ENCODE measurements around the gene MAP3K15.

The MAP3K15 gene

DNA sequence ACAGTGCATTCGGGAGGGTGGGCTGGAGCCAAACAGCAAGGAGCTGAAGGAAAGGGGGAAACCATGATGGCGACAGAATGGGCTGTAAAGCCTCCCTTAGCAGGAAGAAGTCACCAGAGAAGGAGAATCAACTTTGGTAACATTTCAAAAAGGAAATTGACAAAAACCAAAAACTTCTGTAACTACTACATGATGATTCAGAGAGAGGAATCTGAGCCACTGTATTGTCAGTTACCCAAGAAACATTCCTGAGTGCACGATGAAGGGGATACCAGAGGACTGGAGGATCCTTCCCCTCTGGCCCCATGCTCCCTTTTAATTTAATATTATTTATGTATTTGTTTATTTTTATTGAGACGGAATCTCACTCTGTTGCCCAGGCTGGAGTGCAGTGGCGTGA is 145.2 kb downstream of the MAP3K15 start:
- ChIA-PET CTCF (no interaction called here), POLR2A (no interaction called here)
- no peak for DNase-seq (ENCODE audit: extremely low spot score)
- TF ChIP-seq, protein P1, sequence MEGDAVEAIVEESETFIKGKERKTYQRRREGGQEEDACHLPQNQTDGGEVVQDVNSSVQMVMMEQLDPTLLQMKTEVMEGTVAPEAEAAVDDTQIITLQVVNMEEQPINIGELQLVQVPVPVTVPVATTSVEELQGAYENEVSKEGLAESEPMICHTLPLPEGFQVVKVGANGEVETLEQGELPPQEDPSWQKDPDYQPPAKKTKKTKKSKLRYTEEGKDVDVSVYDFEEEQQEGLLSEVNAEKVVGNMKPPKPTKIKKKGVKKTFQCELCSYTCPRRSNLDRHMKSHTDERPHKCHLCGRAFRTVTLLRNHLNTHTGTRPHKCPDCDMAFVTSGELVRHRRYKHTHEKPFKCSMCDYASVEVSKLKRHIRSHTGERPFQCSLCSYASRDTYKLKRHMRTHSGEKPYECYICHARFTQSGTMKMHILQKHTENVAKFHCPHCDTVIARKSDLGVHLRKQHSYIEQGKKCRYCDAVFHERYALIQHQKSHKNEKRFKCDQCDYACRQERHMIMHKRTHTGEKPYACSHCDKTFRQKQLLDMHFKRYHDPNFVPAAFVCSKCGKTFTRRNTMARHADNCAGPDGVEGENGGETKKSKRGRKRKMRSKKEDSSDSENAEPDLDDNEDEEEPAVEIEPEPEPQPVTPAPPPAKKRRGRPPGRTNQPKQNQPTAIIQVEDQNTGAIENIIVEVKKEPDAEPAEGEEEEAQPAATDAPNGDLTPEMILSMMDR (IDR thresholded peaks at IDR 0.05; ENCODE audit: control extremely low read depth, extremely low read depth, low read depth, missing control alignments), result no peak

DNA sequence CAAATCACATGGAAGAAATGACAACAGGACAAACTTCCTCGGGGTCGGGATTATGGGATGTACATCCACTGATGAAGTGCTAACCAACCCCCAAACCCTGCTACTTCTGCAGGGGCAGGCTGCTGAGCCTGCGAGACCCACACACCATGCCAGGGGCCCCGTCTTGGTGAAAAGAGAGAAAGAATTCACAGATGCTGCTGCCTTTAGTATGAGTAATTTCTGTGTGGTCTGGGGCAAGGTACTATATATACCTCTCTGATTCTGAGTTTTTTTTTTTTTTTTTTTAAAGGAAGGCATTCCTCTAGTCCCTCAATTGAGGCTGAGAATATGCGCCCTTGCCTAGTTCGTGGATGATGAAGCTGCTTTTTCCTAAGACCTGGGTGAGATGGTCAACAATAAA is 146.7 kb downstream of the MAP3K15 start:
- ChIA-PET CTCF (interaction anchor here (2.3 kb wide), 1 partner anchor 14 kb away, joined by 6 read pairs; no protein-coding TSS in a partner anchor), POLR2A (no interaction called here)
- DNase-seq (ENCODE audit: extremely low spot score), result no peak
- TF ChIP-seq, protein P1 (IDR thresholded peaks at IDR 0.05; ENCODE audit: control extremely low read depth, extremely low read depth, low read depth, missing control alignments), result no peak

DNA sequence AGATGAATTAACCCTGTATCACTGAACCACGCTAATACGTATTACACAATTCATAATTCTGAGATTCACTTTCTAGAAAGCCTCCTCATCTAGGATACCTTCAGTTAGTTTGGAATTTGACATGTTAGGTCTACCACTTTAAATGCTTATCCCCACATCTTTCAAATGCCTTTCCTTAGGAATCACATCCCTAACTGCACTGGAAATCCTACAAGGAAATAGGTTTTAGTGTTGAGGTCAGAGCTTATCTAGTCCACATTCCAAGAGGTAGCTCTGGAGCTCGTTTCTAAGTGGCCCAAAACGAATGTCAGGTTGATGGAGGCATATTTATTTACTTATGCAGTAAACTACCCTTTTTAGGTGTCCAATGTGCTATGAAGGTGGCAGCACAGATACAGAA is 153.6 kb downstream of the MAP3K15 start:
- ChIA-PET CTCF (interaction anchor here (1.3 to 3.5 kb wide), 2 partner anchors 10 to 21 kb away, joined by 3 to 11 read pairs; no protein-coding TSS in a partner anchor), POLR2A (no interaction called here)
- DNase-seq (ENCODE audit: extremely low spot score), result no peak
- TF ChIP-seq, protein P1 (IDR thresholded peaks at IDR 0.05; ENCODE audit: control extremely low read depth, extremely low read depth, low read depth, missing control alignments), result no peak

DNA sequence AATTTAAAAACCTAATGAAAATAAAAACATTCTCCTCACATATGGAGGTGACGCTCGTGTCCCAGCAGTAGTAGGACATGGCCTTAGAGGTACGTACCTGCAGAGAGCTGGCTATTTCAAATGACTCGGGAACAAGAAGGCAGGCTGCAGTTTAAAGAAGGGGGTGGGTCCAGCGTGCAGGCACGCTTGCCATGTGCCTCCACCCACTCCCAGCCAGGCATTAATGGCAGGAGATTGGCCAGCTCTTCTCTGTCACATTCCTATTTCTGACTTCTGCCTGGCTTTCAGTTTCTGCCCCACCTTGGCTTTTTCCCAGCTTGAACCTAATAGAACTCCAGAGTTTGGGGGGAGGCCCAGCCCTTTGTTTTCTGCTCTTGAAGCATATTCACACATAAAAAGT is 154.4 kb downstream of the MAP3K15 start:
- no peak for DNase-seq (ENCODE audit: extremely low spot score)
- CTCF ChIA-PET, result interaction anchor here (0.9 to 3.5 kb wide), 3 partner anchors 11 to 27 kb away, joined by 3 to 11 read pairs (median 3); no protein-coding TSS in a partner anchor
- TF ChIP-seq, protein P1 (IDR thresholded peaks at IDR 0.05; ENCODE audit: control extremely low read depth, extremely low read depth, low read depth, missing control alignments), result no peak
- POLR2A ChIA-PET, result interaction anchor here (0.9 kb wide), 1 partner anchor 10 kb away, joined by 3 read pairs; no protein-coding TSS in a partner anchor

DNA sequence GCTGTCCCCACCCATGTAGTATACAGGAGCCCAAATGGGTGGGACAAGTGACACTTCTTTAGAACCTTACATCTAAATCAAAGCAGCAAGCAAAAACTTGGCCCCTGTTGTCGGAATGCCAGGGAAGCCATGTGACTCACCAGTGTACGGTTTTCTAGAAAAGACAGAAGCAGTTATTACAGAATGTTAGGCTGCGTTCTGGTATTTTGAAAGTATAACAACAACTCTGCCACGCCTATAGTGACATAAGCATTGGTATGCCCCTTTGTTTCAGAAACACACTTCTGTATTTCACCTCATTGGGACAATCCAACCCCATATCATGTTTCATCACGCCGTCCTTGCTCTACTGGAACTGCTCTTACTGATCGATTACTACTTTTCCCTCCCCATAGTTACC is 156.8 kb downstream of the MAP3K15 start:
- no peak for DNase-seq (ENCODE audit: extremely low spot score)
- TF ChIP-seq, protein P1 (IDR thresholded peaks at IDR 0.05; ENCODE audit: control extremely low read depth, extremely low read depth, low read depth, missing control alignments), result no peak

DNA sequence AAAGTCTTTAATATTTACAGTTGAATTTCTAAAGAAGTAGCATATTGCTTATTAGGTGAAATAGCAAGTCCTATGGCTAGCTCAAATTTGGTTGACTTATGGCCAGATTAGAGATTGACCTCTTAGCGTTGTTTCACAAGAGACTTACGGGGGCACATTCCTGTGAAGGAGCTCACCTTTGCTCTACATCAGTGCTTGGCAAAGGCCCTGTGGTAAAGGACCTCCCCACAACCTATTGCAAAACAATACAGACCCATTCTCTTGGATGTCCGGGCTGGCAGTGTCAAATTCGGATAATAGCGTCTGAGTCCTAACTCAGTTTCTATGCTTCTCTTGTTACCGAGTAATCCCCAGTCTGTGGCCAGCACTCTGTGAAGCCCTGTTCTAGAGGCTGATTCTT is 160.7 kb downstream of the MAP3K15 start:
- POLR2A ChIA-PET, result no interaction called here
- DNase-seq (ENCODE audit: extremely low spot score), result no peak
- TF ChIP-seq, protein P1 (IDR thresholded peaks at IDR 0.05; ENCODE audit: control extremely low read depth, extremely low read depth, low read depth, missing control alignments), result no peak
- CTCF ChIA-PET, result no interaction called here

More for the DNA sequence above, 156.8 kb downstream of the MAP3K15 start:
- POLR2A ChIA-PET, result no interaction called here
- CTCF ChIA-PET, result no interaction called here

Measured in GM10248 (cell line).